ENCODE results near the gene TMEM229A. TPM values are rescaled to one million over a fixed set of nuclear protein-coding genes. Genes with fewer than 3 reads are reported as not detected.

The TMEM229A gene
- total RNA-seq, 1 experiment from 2014 or later: 0.50 TPM

GRCh38 chr7:123987445-123987844 lies 45.4 kb downstream of the TMEM229A start:
- no TSS peak for BruUV-seq (replicated peaks)
- H3K4me1 Mint-ChIP-seq (ENCODE audit: low read depth, unreplicated experiment): no peaks in the 10 kb centered on the region
- H3K36me3 ChIP-seq (ENCODE audit: control insufficient read depth, insufficient read depth, low read length): no peaks in the 10 kb centered on the region
- H3K9me3 ChIP-seq: no peaks in the 10 kb centered on the region
- ChIA-PET POLR2A (no interaction called here), CTCF (no interaction called here)
- H3K27me3 ChIP-seq (replicated peaks; ENCODE audit: control insufficient read depth, insufficient read depth, low read length): no peaks in the 10 kb centered on the region
- no peak overlapping the region for H3K4me3 Mint-ChIP-seq (ENCODE audit: unreplicated experiment)
- peaks cover 16% of the 10 kb centered on the region for H3K4me1 ChIP-seq
- TF ChIP-seq, protein P1, sequence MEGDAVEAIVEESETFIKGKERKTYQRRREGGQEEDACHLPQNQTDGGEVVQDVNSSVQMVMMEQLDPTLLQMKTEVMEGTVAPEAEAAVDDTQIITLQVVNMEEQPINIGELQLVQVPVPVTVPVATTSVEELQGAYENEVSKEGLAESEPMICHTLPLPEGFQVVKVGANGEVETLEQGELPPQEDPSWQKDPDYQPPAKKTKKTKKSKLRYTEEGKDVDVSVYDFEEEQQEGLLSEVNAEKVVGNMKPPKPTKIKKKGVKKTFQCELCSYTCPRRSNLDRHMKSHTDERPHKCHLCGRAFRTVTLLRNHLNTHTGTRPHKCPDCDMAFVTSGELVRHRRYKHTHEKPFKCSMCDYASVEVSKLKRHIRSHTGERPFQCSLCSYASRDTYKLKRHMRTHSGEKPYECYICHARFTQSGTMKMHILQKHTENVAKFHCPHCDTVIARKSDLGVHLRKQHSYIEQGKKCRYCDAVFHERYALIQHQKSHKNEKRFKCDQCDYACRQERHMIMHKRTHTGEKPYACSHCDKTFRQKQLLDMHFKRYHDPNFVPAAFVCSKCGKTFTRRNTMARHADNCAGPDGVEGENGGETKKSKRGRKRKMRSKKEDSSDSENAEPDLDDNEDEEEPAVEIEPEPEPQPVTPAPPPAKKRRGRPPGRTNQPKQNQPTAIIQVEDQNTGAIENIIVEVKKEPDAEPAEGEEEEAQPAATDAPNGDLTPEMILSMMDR (IDR thresholded peaks at IDR 0.05; ENCODE audit: insufficient read depth in 1 of 2, low read depth in 1 of 2, low read length in 1 of 2, severe bottlenecking in 1 of 2, unreplicated experiment in 1 of 2): no peak
- intact Hi-C loops (cut with micrococcal nuclease; ENCODE audit: unreplicated experiment): no loop called here
- H3K36me3 Mint-ChIP-seq (ENCODE audit: insufficient read depth, unreplicated experiment): no peaks in the 10 kb centered on the region
- DNase-seq: no peak
- no peaks in the 10 kb centered on the region for H3K27me3 Mint-ChIP-seq (ENCODE audit: insufficient read depth, unreplicated experiment)
- no peak overlapping the region for H3K4me3 ChIP-seq (ENCODE audit: low read depth, low read length)
- peaks cover 12% of the 10 kb centered on the region for H3K9me3 Mint-ChIP-seq (ENCODE audit: unreplicated experiment)
- H3K27ac Mint-ChIP-seq (ENCODE audit: unreplicated experiment): no peak overlapping the region

Other genes with a start within 250 kb of the TMEM229A start
- gene HYAL4, start 187.9 kb downstream of the TMEM229A start, total RNA-seq (2022): 0.14 and 0.68 TPM in 2 replicates
- not detected in 2 replicates for gene SPAM1, start 107.8 kb downstream of the TMEM229A start, total RNA-seq (2022)